NCI-H1092 treated with DMSO at 0.1 percent for 48 hours (cell line): ENCODE measurements around the gene PPP1R1B.
A peak's percentile ranks its signal among the peaks of the same experiment; 100 is the strongest.

Experiments
- DNase-seq: peaks from one replicate; lab custom pipeline; 2025; lab: John Stamatoyannopoulos, UW

The PPP1R1B gene

DNA sequence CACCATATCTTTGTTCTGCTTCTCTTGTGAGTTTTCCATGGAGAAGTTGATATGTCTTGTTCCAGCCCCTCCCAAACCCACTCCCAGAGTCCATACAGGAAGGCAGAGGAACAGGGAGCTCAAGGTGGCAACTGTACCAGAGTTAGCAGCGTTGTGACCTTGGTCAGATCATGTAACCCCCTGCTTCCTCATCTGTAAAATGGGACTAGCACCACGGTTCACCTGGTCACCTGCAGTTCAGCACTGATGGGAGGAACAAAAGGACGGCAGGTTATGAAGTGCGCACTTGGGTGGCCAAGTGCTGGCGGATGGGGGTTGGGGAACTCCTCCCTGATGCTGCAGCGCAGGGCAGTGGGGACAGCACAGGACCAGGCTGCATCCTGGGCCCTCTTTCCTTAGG, 11.3 kb upstream of the PPP1R1B start:
- DNase-seq: no peak

- DNase-seq: no peak
These were observed 9.7 kb upstream of the PPP1R1B start for GRCh38 chr17:39617100-39617445.

DNA sequence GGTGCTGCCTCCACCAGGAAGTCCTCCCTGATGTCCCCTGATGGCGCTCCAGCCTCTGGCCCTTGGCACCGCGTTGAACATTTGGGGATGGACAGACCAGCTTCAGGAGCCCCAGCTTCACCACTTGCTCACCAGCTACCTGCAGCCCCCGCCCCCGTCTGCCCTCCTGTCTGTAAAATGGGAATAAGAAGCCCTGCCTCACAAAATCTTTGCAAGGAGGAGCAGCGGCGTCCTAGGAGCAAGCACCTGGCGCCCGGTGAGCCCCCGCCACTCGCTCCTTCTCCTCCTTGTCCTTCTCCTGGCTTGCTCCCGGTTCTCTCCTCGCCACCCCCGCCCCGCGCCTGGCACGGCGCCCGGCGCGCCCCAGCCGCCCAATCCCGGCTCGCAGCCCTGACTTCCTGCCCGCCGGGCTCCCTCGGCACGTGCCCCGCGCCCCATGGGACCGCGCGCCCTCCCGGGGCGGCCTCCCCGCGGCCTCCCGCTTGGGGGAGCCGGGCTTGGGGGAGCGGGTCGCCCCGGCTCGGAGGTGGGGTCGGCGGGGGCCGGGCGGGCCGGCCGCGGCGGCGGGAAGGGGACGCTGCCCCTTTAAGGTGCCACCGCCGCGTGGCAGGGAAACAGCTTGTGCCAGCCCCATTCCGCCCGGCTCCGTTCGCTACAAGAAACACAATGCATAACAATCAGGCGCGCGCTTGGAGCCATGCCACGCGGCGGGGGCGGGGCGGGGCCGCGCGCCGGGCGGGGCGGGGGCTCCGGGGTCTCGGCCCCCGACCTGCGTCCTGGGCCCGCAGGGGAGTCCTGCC, 9.1 kb upstream of the PPP1R1B start:
- peak; percentile 80 for DNase-seq

GRCh38 chr17:39618246-39618913, 8.4 kb upstream of the PPP1R1B start:
- peak; percentile 74 for DNase-seq

- DNase-seq: peak; percentile 76
These were observed 7.6 kb upstream of the PPP1R1B start for GRCh38 chr17:39618956-39619785.

DNA sequence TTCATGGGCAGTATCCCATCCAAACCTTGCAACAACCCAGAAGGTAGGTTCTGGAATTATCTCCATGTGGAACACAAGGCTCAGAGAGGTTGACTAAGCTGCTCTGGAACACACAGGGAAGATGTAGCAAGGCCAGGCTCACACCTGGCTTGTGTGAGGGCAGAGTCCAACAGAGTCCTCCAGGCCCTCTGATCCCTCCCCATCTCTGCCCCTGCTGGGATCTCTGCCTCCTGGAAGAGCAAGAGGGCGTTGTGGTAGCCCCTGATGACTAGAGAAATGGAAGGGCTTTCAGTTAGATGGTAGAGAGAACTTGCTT, 7.0 kb upstream of the PPP1R1B start:
- DNase-seq: no peak

DNA sequence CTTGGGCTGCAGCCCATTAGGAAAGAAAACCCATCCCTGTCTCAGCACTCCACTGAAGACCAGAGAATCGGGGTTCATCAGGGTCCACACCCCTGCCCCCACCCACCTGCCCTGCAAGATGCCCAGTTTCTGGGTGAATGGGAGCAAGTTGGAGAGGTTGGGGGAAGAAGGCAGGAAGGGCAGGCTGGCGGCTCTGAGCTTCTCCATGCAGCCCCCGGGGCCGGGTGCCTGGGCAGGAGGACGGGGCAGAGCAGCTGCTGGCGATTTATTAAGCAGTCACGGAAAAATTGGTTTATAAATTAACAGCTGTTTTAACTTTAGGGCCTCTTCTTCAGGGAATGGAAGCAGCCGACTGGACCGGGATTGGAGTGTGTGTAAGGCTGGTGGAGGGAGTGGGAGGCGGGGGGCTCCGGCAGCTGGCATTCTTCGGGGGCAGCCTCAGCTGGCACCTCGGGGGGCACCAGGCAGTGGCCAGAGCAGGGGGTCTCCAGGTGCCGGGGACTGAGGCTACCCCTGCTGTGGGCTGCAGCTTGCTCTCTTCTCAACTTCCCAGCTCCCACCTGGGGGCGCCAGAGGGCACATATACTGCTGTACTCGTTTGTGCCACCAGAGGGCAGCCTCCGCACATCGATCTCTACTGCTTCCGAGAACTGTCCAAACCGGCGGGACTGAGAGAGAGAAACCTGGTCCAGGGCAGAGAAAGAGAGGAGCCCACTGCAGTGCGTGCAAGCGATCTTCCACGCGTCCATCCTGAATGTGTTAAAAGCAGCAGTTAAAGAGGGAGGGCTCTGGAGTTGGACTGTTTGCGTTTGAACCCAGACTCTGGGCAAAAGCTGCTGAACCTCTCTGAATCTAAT, 5.0 kb upstream of the PPP1R1B start:
- peak; percentile 79 for DNase-seq

GRCh38 chr17:39622380-39623006, 4.3 kb upstream of the PPP1R1B start:
- DNase-seq: no peak

DNA sequence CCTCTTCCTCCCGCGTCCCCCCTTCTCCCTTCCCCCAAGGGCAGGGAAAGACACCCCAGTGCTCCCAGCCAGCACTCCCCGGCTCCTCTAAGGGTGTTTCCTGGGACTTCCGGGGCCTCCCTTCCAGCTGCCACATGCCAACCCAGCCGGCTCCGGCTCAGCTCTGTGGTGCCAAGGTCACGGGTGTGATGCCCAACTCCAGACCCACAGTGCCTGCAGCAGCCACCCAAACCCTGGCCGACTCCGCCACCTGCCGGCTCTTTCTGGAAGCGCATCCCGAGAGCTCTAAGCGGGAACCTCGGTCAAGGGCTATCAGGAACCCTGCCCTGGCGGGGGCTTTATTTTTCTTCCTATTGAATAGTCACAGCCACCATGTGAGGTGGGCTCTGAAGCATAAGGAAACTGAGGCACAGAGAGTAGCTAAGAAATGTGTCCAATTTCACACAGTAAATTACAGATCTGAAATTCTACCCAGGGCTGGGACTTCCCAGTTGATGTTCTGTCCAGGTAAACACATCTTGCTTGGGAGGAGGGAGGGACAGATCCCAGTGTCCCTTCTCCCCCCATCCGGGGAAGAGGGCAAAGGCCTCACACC, 3.3 kb upstream of the PPP1R1B start:
- peak; percentile 64 for DNase-seq

DNA sequence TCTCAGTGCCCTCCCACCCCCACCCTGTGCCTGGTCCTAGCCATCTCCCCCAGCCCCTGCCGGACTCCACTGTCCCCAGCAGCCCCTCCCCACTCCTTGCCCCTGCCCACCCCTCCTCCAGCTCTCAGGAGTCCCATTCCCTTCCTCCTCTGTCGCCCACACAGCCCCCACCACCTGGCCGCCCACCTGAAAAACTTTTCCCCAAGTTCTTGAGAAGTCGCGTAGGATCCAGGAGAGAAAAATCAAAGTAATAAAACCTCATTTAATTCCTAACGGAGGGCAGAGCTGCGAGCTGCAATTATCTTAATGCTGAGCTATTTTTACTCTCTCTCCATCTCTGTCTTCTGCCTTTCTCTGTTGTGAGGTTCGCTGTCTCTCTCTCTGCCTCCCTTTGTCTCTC, 2.4 kb upstream of the PPP1R1B start:
- no peak for DNase-seq

GRCh38 chr17:39625198-39625785, 1.5 kb upstream of the PPP1R1B start:
- no peak for DNase-seq

DNA sequence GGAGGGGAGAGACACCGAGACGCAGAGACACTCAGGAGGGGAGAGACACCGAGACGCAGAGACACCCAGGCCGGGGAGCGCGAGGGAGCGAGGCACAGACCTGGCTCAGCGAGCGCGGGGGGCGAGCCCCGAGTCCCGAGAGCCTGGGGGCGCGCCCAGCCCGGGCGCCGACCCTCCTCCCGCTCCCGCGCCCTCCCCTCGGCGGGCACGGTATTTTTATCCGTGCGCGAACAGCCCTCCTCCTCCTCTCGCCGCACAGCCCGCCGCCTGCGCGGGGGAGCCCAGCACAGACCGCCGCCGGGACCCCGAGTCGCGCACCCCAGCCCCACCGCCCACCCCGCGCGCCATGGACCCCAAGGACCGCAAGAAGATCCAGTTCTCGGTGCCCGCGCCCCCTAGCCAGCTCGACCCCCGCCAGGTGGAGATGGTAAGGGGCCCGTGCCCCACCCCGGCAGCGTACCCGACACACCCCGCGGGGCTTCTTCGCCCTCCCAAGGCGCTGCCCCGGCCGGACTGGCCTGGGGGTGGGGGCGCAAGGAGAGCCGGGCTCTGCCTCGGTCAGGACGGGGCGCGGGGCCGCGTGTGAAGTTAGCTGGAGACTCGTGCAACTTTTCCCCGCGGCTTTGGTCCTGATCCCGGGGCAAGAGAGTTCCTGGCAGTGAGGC, 427 bp downstream of the PPP1R1B start:
- DNase-seq: no peak

GRCh38 chr17:39627712-39628516, 1.2 kb downstream of the PPP1R1B start:
- no peak for DNase-seq

- DNase-seq: no peak
These were observed 2.1 kb downstream of the PPP1R1B start for GRCh38 chr17:39628655-39629493.

GRCh38 chr17:39629494-39629880, 2.7 kb downstream of the PPP1R1B start:
- no peak for DNase-seq

DNA sequence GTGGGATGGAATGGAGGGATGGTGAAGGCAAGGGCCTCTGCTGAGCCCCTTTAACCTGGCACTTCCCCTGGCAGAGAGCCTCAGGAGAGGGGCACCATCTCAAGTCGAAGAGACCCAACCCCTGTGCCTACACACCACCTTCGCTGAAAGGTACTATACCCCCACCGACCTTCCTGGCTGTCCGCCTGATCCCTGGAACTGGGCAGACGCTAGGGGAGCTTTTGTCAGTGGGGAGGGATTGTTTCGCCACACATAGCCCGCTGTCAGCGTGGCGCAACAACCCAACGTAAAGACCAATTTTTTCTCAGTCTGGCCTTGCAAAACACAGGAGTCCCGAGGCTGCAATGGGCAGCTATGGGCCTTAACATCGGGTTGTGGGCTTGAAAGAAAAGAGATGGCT, 3.1 kb downstream of the PPP1R1B start:
- DNase-seq: no peak

DNA sequence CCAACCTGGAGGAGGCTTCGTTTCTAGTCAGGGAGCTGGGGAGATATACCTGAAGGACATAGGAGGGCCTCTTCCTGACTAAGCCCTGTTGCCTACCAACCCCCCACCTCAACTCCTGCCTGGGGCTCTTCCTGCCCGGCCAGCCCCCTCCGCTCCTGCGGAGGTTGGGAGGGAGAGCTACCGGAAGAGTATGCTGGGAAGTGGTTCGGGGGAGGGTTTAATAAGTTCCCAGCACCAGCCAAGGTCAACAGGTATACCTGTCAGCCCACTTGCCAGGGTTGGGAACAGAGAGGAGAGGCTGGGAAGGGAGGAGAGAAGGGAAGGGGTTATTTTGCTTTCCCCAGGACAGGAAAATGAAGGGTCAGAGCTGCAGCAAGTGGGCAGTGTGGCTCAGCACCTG, 4.7 kb downstream of the PPP1R1B start:
- no peak for DNase-seq

GRCh38 chr17:39632153-39632941, 5.6 kb downstream of the PPP1R1B start:
- DNase-seq: peak; percentile 74
